GM19193 (cell line): ENCODE results near the gene UVSSA.

Source experiments
- POLR2A ChIP-seq: IDR thresholded peaks from 4 replicates; pipeline ENCODE4 v1.6.1; 2011; ENCODE audit not compliant: insufficient read depth, insufficient read length; ENCODE audit errors: extremely low read depth

The UVSSA gene

GRCh38 chr4:1398681-1399507 lies 51.9 kb downstream of the UVSSA start:
- TF ChIP-seq POLR2A, result no peak

- no peak for TF ChIP-seq POLR2A
Observed at GRCh38 chr4:1399508-1400190, 52.6 kb downstream of the UVSSA start.

DNA sequence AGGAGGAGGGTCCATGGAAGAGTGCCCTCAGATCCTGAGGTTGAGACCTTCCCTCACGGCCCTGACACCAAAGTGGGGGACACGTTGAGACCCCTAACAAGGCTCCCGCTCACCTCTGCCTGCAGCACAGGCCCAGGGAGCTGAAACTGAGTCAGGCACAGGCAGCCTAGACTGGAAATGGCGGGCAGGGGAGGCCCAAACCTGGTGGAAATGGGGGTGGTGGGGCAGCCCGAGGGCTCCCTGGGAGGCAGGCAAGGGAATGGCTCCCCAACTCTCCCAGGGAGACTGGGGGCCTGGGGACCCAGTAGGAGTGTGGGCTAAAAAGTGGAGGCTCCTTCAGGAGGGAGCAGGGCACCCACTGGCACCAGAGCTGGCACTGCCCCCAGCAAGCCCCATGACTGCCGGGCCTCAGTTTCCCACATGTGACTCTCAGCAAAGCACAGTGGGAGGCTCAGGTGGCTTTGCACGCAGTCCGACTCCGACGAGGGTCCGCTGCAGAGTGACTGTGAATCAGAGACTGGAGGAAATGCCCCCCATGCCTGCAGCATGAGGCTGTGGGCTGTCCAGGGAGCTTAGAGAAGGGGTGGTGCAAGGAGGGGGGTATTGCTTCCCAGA lies 53.3 kb downstream of the UVSSA start:
- no peak for TF ChIP-seq POLR2A

- TF ChIP-seq POLR2A, result no peak
Observed at GRCh38 chr4:1400831-1401408, 53.9 kb downstream of the UVSSA start.

DNA sequence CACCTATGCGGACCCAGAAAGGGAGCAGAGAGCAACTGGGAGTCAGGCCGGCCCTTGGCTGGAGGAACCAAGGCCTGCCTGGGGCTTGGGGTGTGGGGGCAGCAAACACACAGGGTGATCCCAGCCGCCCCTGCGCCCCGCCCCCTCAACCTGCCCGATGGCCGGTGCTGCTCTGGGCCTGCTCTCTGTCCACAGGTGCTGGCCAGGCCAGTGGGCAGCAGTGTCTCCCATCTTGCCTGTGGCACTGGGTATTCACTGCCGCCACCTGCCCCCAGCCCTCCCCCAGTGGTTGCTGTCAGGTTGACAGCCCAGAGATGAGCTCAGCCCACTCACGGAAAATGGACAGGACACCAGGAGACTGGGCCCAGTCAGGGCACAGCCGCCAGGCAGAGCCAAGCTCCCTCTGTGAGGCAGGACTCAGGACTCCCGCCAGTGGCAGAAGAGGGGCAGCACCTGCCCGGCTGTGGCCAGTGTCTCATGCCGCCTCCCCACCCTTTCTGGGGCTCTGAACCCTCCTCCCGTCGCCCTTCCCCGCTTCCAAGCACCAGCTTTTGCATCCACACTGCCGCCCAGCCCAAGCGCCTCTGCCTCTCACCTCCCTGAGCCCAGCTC lies 54.5 kb downstream of the UVSSA start:
- no peak for TF ChIP-seq POLR2A

GRCh38 chr4:1402021-1402515 lies 55.1 kb downstream of the UVSSA start:
- TF ChIP-seq POLR2A, result no peak

- TF ChIP-seq POLR2A, result no peak
Observed at GRCh38 chr4:1402516-1403091, 55.6 kb downstream of the UVSSA start.

- TF ChIP-seq POLR2A, result no peak
Observed at GRCh38 chr4:1403177-1403583, 56.2 kb downstream of the UVSSA start.

DNA sequence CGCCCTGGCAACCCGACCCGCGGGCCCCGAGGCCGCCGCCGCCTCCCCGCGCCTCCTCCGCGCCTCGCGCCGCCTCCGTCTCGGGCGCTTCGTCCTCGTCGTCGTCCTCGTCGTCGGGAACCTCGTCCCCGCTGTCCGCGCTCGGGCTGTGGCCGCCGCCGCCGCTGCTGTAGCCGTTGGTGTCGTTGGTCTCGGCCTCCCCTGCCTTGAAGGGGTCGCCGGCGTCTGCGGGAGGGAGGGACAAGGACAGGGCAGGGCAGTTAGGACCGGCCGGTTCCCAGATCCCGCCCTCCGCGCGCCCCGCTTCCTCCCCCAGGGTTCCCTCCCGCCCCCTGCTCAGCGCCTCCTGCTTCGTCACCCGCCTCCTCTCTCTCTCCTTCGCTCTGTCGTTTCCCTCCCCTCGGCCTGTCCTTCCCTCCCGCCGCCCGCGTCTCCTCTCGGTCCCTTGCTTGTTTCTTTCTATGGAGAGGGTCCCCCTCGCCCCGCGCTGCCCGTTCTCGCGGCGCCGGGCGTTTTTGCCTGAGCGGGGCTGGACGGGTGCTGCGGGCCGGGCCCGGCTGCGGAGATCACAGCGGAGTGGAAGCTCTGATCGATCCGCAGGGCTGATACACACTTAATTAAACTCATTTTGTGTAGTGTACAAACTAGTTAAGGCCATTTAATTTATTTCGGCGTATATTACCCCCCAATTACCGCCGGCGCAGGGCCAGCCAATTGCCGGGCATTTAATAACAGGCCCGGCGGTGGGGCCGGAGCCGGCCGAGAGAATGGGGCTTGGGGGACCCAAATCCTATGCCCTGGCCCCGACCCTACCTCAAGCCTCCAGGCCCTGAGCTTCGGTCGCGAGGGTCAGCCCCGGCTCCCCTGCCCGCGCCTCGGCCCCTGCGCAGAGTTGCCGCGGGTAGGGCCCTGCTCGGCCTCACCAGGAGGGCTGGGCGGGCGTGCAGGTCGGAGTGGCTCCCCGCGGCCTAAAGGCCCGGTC lies 56.9 kb downstream of the UVSSA start:
- no peak for TF ChIP-seq POLR2A

- no peak for TF ChIP-seq POLR2A
Observed at GRCh38 chr4:1404573-1405253, 57.7 kb downstream of the UVSSA start.

- no peak for TF ChIP-seq POLR2A
Observed at GRCh38 chr4:1405254-1405635, 58.2 kb downstream of the UVSSA start.

- no peak for TF ChIP-seq POLR2A
Observed at GRCh38 chr4:1405636-1406393, 58.8 kb downstream of the UVSSA start.
